Hepatocyte (in vitro differentiated cells): ENCODE results near the gene SPATA31D3. TPM values are rescaled to one million over a fixed set of nuclear protein-coding genes. Genes with fewer than 3 reads are reported as not detected.

ENCODE experiments used
- DNase-seq: peaks from one replicate; pipeline ENCODE4 v3.0.0-alpha.2; 2016; ENCODE audit warnings: low spot score
- H2AFZ ChIP-seq: fragments of 200-600 bp; sonication (generic); 2 replicates; pipeline ENCODE4 v1.6.0; 2016; ENCODE audit warnings: antibody characterized with exemption, mild to moderate bottlenecking
- H3K27ac ChIP-seq: fragments of 200-600 bp; sonication (generic); 2 replicates; pipeline ENCODE4 v1.5.1; 2016; ENCODE audit warnings: mild to moderate bottlenecking
- H3K27me3 ChIP-seq: fragments of 200-600 bp; sonication (generic); 2 replicates; pipeline ENCODE4 v1.6.1; 2016
- H3K36me3 ChIP-seq: fragments of 200-600 bp; sonication (generic); replicated peaks from 2 replicates; pipeline ENCODE4 v1.5.1; 2016; ENCODE audit warnings: low read depth; ENCODE audit not compliant: insufficient read depth
- H3K4me1 ChIP-seq: fragments of 200-600 bp; sonication (generic); 2 replicates; pipeline ENCODE4 v1.5.1; 2016; ENCODE audit warnings: mild to moderate bottlenecking, moderate library complexity; ENCODE audit not compliant: insufficient read depth
- H3K4me2 ChIP-seq: fragments of 200-600 bp; sonication (generic); 2 replicates; pipeline ENCODE4 v1.6.0; 2016
- H3K4me3 ChIP-seq: fragments of 200-600 bp; sonication (generic); 2 replicates; pipeline ENCODE4 v1.5.1; 2016; ENCODE audit warnings: mild to moderate bottlenecking
- H3K79me2 ChIP-seq: fragments of 200-600 bp; sonication (generic); 2 replicates; pipeline ENCODE4 v1.6.0; 2017; ENCODE audit warnings: mild to moderate bottlenecking
- H3K9me2 ChIP-seq: fragments of 200-600 bp; sonication (generic); replicated peaks from 2 replicates; pipeline ENCODE4 v1.6.0; 2017; ENCODE audit warnings: mild to moderate bottlenecking; ENCODE audit not compliant: insufficient read depth
- H3K9me3 ChIP-seq: fragments of 200-600 bp; sonication (generic); 2 replicates; pipeline ENCODE4 v1.5.1; 2016; ENCODE audit warnings: low read depth, mild to moderate bottlenecking
- H4K20me1 ChIP-seq: fragments of 200-600 bp; sonication (generic); 2 replicates; pipeline ENCODE4 v1.6.0; 2016; ENCODE audit warnings: mild to moderate bottlenecking; ENCODE audit not compliant: insufficient read depth, poor library complexity, severe bottlenecking
- EZH2 ChIP-seq: fragments of 200-600 bp; sonication (generic); IDR thresholded peaks from 2 replicates; pipeline ENCODE4 v1.6.1; 2016; ENCODE audit warnings: antibody characterized with exemption, mild to moderate bottlenecking, borderline replicate concordance
- EZH2phosphoT487 ChIP-seq: fragments of 200-600 bp; sonication (generic); IDR thresholded peaks from one replicate; pipeline ENCODE4 v1.6.1; 2018; ENCODE audit warnings: antibody characterized with exemption, mild to moderate bottlenecking, low read depth, moderate library complexity; ENCODE audit not compliant: unreplicated experiment, severe bottlenecking
- WGBS: methylation state at CpG from one replicate; pipeline ENCODE4 v1.1.6; 2016; ENCODE audit warnings: low lambda C conversion rate; ENCODE audit errors: missing lambda C conversion rate; 5-methylcytosine and 5-hydroxymethylcytosine counted together
- polyA plus RNA-seq: library from polyadenylated mRNA; unstranded; fragments of >200 nt; fragmentation: Nextera tagmentation; extraction: Ambion mirVana; gene quantifications from 2 replicates; pipeline ENCODE4 v1.2.1, GENCODE V29; 2016
- total RNA-seq: library from RNA; depleted of rRNA; stranded (reverse); fragments of >200 nt; gene quantifications from 2 replicates; pipeline ENCODE4 v1.2.3, GENCODE V29; 2014
- TF ChIP-seq, protein P1 (sequence below): fragments of 200-600 bp; sonication (generic); IDR thresholded peaks from 2 replicates; pipeline ENCODE4 v1.5.1; 2016; ENCODE audit warnings: antibody characterized with exemption, mild to moderate bottlenecking; ENCODE audit not compliant: poor library complexity

The SPATA31D3 gene
- total and polyA plus RNA-seq, 2 experiments from 2014 or later, result not detected

- Histone ChIP-seq H3K4me3 (no peak overlapping the region), H3K36me3 (no peaks in the 10 kb centered on the region), H2AFZ (no peak overlapping the region), H3K27me3 (no peaks in the 10 kb centered on the region), H3K4me1 (no peaks in the 10 kb centered on the region), H4K20me1 (no peaks in the 10 kb centered on the region), H3K27ac (no peak overlapping the region), H3K4me2 (no peak overlapping the region), H3K9me2 (no peaks in the 10 kb centered on the region), H3K9me3 (no peaks in the 10 kb centered on the region), H3K79me2 (no peaks in the 10 kb centered on the region)
- no peak for DNase-seq
- 70% methylated on average over 6 of the region's 6 CpGs for WGBS
- TF ChIP-seq, protein P1, sequence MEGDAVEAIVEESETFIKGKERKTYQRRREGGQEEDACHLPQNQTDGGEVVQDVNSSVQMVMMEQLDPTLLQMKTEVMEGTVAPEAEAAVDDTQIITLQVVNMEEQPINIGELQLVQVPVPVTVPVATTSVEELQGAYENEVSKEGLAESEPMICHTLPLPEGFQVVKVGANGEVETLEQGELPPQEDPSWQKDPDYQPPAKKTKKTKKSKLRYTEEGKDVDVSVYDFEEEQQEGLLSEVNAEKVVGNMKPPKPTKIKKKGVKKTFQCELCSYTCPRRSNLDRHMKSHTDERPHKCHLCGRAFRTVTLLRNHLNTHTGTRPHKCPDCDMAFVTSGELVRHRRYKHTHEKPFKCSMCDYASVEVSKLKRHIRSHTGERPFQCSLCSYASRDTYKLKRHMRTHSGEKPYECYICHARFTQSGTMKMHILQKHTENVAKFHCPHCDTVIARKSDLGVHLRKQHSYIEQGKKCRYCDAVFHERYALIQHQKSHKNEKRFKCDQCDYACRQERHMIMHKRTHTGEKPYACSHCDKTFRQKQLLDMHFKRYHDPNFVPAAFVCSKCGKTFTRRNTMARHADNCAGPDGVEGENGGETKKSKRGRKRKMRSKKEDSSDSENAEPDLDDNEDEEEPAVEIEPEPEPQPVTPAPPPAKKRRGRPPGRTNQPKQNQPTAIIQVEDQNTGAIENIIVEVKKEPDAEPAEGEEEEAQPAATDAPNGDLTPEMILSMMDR, result no peak
- TF ChIP-seq EZH2phosphoT487 (no peak), EZH2 (no peak)
Measured at GRCh38 chr9:81964218-81965171, 21.2 kb downstream of the SPATA31D3 start.

- Histone ChIP-seq H2AFZ (no peak overlapping the region), H3K4me2 (no peak overlapping the region), H3K9me2 (no peaks in the 10 kb centered on the region), H3K79me2 (no peaks in the 10 kb centered on the region), H4K20me1 (no peaks in the 10 kb centered on the region), H3K27me3 (no peaks in the 10 kb centered on the region), H3K27ac (no peak overlapping the region), H3K36me3 (no peaks in the 10 kb centered on the region), H3K4me3 (no peak overlapping the region), H3K4me1 (no peaks in the 10 kb centered on the region), H3K9me3 (no peaks in the 10 kb centered on the region)
- TF ChIP-seq, protein P1, result no peak
- TF ChIP-seq EZH2, result no peak
- TF ChIP-seq EZH2phosphoT487, result no peak
- 94% methylated on average over 3 of the region's 3 CpGs for WGBS
- no peak for DNase-seq
Measured at GRCh38 chr9:81968026-81968425, 24.7 kb downstream of the SPATA31D3 start.

DNA sequence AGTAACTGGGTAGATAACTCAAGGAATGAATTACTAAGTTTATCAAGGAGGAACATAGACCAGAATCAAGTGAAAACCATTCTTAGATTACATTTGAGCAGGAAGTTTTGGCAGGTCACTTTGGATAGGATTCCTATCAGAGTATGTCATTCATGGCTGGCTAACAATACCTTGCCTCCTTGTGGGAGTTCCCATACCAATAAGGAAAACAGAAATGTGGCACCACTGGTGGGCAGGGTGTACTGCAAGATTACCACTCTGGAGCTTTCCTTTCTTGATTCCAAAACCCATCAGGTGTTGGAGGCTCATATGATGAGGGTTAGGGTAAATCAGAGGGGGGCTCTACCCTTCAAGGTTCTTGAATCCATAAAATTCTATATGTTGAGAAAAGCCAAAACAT is 26.7 kb downstream of the SPATA31D3 start:
- Histone ChIP-seq H3K27me3 (no peaks in the 10 kb centered on the region), H3K4me2 (no peak overlapping the region), H3K79me2 (no peaks in the 10 kb centered on the region), H3K36me3 (no peaks in the 10 kb centered on the region), H3K4me3 (no peak overlapping the region), H3K9me3 (no peaks in the 10 kb centered on the region), H3K4me1 (no peaks in the 10 kb centered on the region), H4K20me1 (no peaks in the 10 kb centered on the region), H3K9me2 (no peaks in the 10 kb centered on the region), H2AFZ (no peak overlapping the region), H3K27ac (no peak overlapping the region)
- no peak for TF ChIP-seq EZH2phosphoT487
- TF ChIP-seq, protein P1, result no peak
- TF ChIP-seq EZH2, result no peak
- no peak for DNase-seq
